Suprapubic skin (tissue), 4 donors: ENCODE data around the gene NINL. TPM values are rescaled to one million over a fixed set of nuclear protein-coding genes. Genes with fewer than 3 reads are reported as not detected.
"Not testable (repeated sequence)": the region's sequence is repeated elsewhere in the genome, so short reads cannot be mapped to it uniquely, and the experiment has no call there.

Experiments used
- DNase-seq, 2 donors: peaks; one replicate each; pipeline ENCODE4 v3.0.0-alpha.2; 2019; ENCODE audit warnings: low spot score in 2 of 2
- H3K27ac ChIP-seq: fragments of 200-600 bp; sonication (generic); one replicate; pipeline ENCODE4 v1.5.1; 2019
- H3K27me3 ChIP-seq: fragments of 200-600 bp; sonication (generic); one replicate; pipeline ENCODE4 v1.5.1; 2019
- H3K36me3 ChIP-seq: fragments of 200-600 bp; sonication (generic); one replicate; pipeline ENCODE4 v1.5.1; 2019
- H3K4me1 ChIP-seq: fragments of 200-600 bp; sonication (generic); one replicate; pipeline ENCODE4 v1.5.1; 2019
- H3K4me3 ChIP-seq: fragments of 200-600 bp; sonication (generic); one replicate; pipeline ENCODE4 v1.5.1; 2019; ENCODE audit warnings: mild to moderate bottlenecking
- H3K9me3 ChIP-seq: fragments of 200-600 bp; sonication (generic); one replicate; pipeline ENCODE4 v1.5.1; 2019
- EP300 ChIP-seq: sonication (generic); formaldehyde crosslinking; IDR thresholded peaks from one replicate; pipeline ENCODE4 v1.6.1; 2017; ENCODE audit warnings: antibody characterized with exemption
- POLR2A ChIP-seq, 2 donors: fragments of 450-650 bp; IDR thresholded peaks; one replicate each; pipeline ENCODE4 v1.6.1; 2017; ENCODE audit warnings: antibody characterized with exemption in 2 of 2, mild to moderate bottlenecking in 2 of 2, moderate library complexity in 2 of 2
- POLR2AphosphoS5 ChIP-seq, 3 donors: sonication (generic); formaldehyde crosslinking; IDR thresholded peaks; one replicate each; pipeline ENCODE4 v1.6.1; 2017; ENCODE audit warnings: antibody characterized with exemption in 3 of 3
- WGBS: methylation state at CpG from one replicate; pipeline ENCODE4 v1.1.5; 2018; 5-methylcytosine and 5-hydroxymethylcytosine counted together
- total RNA-seq, 4 donors: library from RNA; depleted of rRNA; stranded (reverse); fragments of >200 nt; gene quantifications; one replicate each; pipeline ENCODE4 v1.1.0, GENCODE V29; 2016
- TF ChIP-seq, protein P1 (sequence below), 2 donors: fragments of 200-600 bp in 1 of 2; fragments of 450-650 bp in 1 of 2; sonication (generic) in 1 of 2; IDR thresholded peaks; one replicate each; pipeline ENCODE4 v1.5.1; 2016 to 2019; ENCODE audit warnings: antibody characterized with exemption in 2 of 2, mild to moderate bottlenecking in 1 of 2, moderate library complexity in 1 of 2

Gene NINL
- total RNA-seq, 4 donors from 2014 or later, result 2.0 to 6.9 (median 2.6) TPM

GRCh38 chr20:25566821-25567220 lies 18.5 kb downstream of the NINL start:
- WGBS, result 93% methylated on average over 2 of the region's 2 CpGs
- H3K36me3 ChIP-seq, result no peaks in the 10 kb centered on the region
- TF ChIP-seq, protein P1, sequence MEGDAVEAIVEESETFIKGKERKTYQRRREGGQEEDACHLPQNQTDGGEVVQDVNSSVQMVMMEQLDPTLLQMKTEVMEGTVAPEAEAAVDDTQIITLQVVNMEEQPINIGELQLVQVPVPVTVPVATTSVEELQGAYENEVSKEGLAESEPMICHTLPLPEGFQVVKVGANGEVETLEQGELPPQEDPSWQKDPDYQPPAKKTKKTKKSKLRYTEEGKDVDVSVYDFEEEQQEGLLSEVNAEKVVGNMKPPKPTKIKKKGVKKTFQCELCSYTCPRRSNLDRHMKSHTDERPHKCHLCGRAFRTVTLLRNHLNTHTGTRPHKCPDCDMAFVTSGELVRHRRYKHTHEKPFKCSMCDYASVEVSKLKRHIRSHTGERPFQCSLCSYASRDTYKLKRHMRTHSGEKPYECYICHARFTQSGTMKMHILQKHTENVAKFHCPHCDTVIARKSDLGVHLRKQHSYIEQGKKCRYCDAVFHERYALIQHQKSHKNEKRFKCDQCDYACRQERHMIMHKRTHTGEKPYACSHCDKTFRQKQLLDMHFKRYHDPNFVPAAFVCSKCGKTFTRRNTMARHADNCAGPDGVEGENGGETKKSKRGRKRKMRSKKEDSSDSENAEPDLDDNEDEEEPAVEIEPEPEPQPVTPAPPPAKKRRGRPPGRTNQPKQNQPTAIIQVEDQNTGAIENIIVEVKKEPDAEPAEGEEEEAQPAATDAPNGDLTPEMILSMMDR (IDR thresholded peaks at IDR 0.05), result no peak
- TF ChIP-seq EP300 (no peak), POLR2A (IDR thresholded peaks at IDR 0.05) (no peak), POLR2AphosphoS5 (IDR thresholded peaks at IDR 0.05) (no peak)
- H3K27me3 ChIP-seq, result no peaks in the 10 kb centered on the region
- no peak overlapping the region for H3K4me3 ChIP-seq
- DNase-seq, result no peak
- H3K27ac ChIP-seq, result no peak overlapping the region
- no peaks in the 10 kb centered on the region for H3K4me1 ChIP-seq
- no peaks in the 10 kb centered on the region for H3K9me3 ChIP-seq

GRCh38 chr20:25565578-25566157 lies 19.7 kb downstream of the NINL start:
- Histone ChIP-seq H3K27me3 (no peaks in the 10 kb centered on the region), H3K4me1 (no peaks in the 10 kb centered on the region), H3K27ac (no peak overlapping the region), H3K9me3 (no peaks in the 10 kb centered on the region), H3K4me3 (no peak overlapping the region), H3K36me3 (no peaks in the 10 kb centered on the region)
- WGBS, result 81% methylated on average over 6 of the region's 6 CpGs
- peak in 1 of 2 donors; percentile 26 for DNase-seq
- TF ChIP-seq, protein P1 (IDR thresholded peaks at IDR 0.05), result no peak
- TF ChIP-seq POLR2AphosphoS5 (IDR thresholded peaks at IDR 0.05) (no peak), POLR2A (IDR thresholded peaks at IDR 0.05) (no peak), EP300 (no peak)

- DNase-seq, result no peak
- Histone ChIP-seq H3K27ac (no peak overlapping the region), H3K36me3 (no peaks in the 10 kb centered on the region), H3K9me3 (no peaks in the 10 kb centered on the region), H3K4me3 (no peak overlapping the region), H3K27me3 (no peaks in the 10 kb centered on the region), H3K4me1 (no peaks in the 10 kb centered on the region)
- TF ChIP-seq POLR2A (IDR thresholded peaks at IDR 0.05) (no peak), POLR2AphosphoS5 (IDR thresholded peaks at IDR 0.05) (no peak), EP300 (no peak)
- TF ChIP-seq, protein P1 (IDR thresholded peaks at IDR 0.05), result no peak
- WGBS, result 98% methylated on average over 6 of the region's 6 CpGs
Measured at GRCh38 chr20:25563876-25564275, 21.5 kb downstream of the NINL start.

DNA sequence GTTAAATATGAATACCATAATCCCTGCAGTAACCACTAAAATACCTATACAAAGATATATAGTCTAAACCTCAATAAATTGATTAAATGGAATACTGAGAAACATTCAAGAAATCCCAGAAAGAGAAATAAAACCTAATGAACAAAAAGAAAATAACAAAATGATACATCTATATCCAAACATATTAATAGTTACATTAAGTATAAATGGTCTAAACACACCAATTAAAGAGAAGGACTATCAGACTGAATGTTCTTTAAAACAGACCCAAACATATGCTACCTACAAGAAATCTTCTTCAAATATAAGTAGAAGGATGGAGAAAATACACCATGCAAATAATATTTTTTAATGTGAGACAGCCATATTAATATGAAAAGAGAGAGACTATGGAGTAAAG lies 22.0 kb downstream of the NINL start:
- H3K4me3 ChIP-seq, result no peak overlapping the region
- H3K36me3 ChIP-seq, result no peaks in the 10 kb centered on the region
- TF ChIP-seq EP300 (no peak), POLR2A (IDR thresholded peaks at IDR 0.05) (no peak), POLR2AphosphoS5 (IDR thresholded peaks at IDR 0.05) (no peak)
- TF ChIP-seq, protein P1 (IDR thresholded peaks at IDR 0.05), result no peak
- no peaks in the 10 kb centered on the region for H3K9me3 ChIP-seq
- H3K27me3 ChIP-seq, result no peaks in the 10 kb centered on the region
- no peaks in the 10 kb centered on the region for H3K4me1 ChIP-seq
- DNase-seq, result no peak
- no peak overlapping the region for H3K27ac ChIP-seq

- not testable (repeated sequence) for H3K4me3 ChIP-seq, H3K4me1 ChIP-seq, H3K9me3 ChIP-seq, H3K36me3 ChIP-seq, H3K27me3 ChIP-seq, H3K27ac ChIP-seq, DNase-seq
- WGBS, result no CpG with 5 or more reads among the region's 31 CpGs
Measured at GRCh38 chr20:25561771-25562170, 23.6 kb downstream of the NINL start.

DNA sequence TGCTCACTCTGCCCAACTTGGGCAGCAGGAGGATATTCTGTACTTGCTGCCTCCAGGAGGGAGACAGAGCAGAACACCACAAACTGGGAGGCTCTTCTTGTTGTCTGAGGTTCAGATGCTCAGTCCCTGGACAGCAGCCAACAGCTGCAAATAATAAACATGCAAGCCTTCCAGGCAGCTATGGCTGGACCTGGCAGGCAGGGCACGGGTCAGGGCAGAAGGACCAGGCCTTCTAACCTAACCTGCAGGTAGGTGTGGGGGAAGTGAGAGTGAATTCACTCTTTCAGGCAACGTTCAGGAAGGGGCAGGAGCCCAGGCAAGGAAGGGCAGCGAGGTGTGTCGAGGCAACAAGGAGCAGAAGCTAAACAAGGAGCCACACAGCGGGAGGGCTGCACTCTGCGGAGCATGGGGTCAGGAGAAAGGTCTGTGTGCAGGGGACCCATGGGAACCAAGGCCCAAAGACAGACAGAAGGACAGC lies 31.5 kb downstream of the NINL start:
- no peak for DNase-seq
- Histone ChIP-seq H3K36me3 (no peaks in the 10 kb centered on the region), H3K27me3 (no peaks in the 10 kb centered on the region), H3K4me1 (peaks cover 14% of the 10 kb centered on the region), H3K4me3 (no peak overlapping the region), H3K9me3 (no peaks in the 10 kb centered on the region), H3K27ac (no peak overlapping the region)
- TF ChIP-seq EP300, result no peak
- TF ChIP-seq, protein P1 (IDR thresholded peaks at IDR 0.05), result no peak
- TF ChIP-seq POLR2AphosphoS5 (IDR thresholded peaks at IDR 0.05), result no peak
- no peak for TF ChIP-seq POLR2A (IDR thresholded peaks at IDR 0.05)
- 73% methylated on average over 6 of the region's 6 CpGs for WGBS
